Immature natural killer cell (primary cell): Measurements from ENCODE around the gene UBE2O. TPM values are rescaled to one million over a fixed set of nuclear protein-coding genes. Genes with fewer than 3 reads are reported as not detected.
"Not testable (repeated sequence)": the region's sequence is repeated elsewhere in the genome, so short reads cannot be mapped to it uniquely, and the experiment has no call there.

Experiments
- DNase-seq, 3 donors: peaks; one replicate each; pipeline ENCODE4 v3.0.0; 2022; ENCODE audit warnings: mixed read lengths in 1 of 3
- H3K27ac Mint-ChIP-seq, 6 donors: one replicate each; pipeline ENCODE4 v1.8.0; 2020; ENCODE audit warnings: mixed read lengths in 6 of 6, mild to moderate bottlenecking in 5 of 6, inconsistent platforms in 4 of 6, moderate library complexity in 3 of 6
- H3K27me3 Mint-ChIP-seq, 3 donors: one replicate each; pipeline ENCODE4 v1.8.0; 2020 to 2021; ENCODE audit warnings: low read depth in 3 of 3, mild to moderate bottlenecking in 3 of 3, mixed read lengths in 3 of 3, moderate library complexity in 3 of 3, inconsistent platforms in 1 of 3
- H3K36me3 Mint-ChIP-seq, 3 donors: one replicate each; pipeline ENCODE4 v1.8.0; 2020; ENCODE audit warnings: mixed read lengths in 3 of 3, inconsistent platforms in 2 of 3, mild to moderate bottlenecking in 2 of 3
- H3K4me1 Mint-ChIP-seq, 2 donors: one replicate each; pipeline ENCODE4 v1.8.0; 2020; ENCODE audit warnings: inconsistent platforms in 2 of 2, mild to moderate bottlenecking in 2 of 2, mixed read lengths in 2 of 2, moderate library complexity in 1 of 2
- H3K4me3 Mint-ChIP-seq, 5 donors: one replicate each; pipeline ENCODE4 v1.8.0; 2020; ENCODE audit warnings: mild to moderate bottlenecking in 5 of 5, mixed read lengths in 5 of 5, inconsistent platforms in 3 of 5, moderate library complexity in 3 of 5
- H3K9me3 Mint-ChIP-seq, 6 donors: one replicate each; pipeline ENCODE4 v1.8.0; 2020; ENCODE audit warnings: mild to moderate bottlenecking in 6 of 6, mixed read lengths in 6 of 6, inconsistent platforms in 4 of 6, moderate library complexity in 3 of 6
- polyA plus RNA-seq, 3 donors: library from polyadenylated mRNA; unstranded; fragments of 300-500 nt; fragmentation: Illumina TruSeq; gene quantifications; one replicate each; pipeline ENCODE4 v1.2.3, GENCODE V29; 2021

Gene UBE2O
- polyA plus RNA-seq, 3 donors from 2014 or later = 0.19 to 14.3 (median 5.2) TPM

DNA sequence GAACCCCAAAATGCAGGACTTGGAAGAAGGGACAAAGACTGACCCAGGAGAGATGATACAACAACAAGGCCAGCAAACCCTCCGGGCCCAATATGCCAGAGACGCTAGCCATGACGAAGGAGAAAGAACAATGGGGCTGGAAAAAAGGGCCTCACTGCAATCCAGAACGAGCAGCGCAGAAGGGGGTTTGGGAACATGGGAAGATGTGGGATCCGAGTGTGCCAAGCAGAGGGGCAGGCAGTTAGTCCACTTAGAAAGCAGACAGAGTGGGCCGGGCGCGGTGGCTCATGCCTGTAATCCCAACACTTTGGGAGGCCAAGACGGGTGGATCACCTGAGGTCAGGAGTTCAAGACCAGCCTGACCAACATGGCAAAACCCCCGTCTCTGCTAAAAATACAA is 106.0 kb downstream of the UBE2O start:
- H3K9me3 Mint-ChIP-seq, H3K4me3 Mint-ChIP-seq, H3K4me1 Mint-ChIP-seq, H3K27ac Mint-ChIP-seq, DNase-seq, H3K27me3 Mint-ChIP-seq: not testable (repeated sequence)
- H3K36me3 Mint-ChIP-seq = peaks cover 16 to 31% (median 16%) of the 10 kb centered on the region in 3 donors

- Mint-ChIP-seq H3K27me3 (peaks cover 0 to 2% (median 0%) of the 10 kb centered on the region in 3 donors), H3K4me3 (no peak overlapping the region), H3K27ac (no peak overlapping the region), H3K9me3 (no peaks in the 10 kb centered on the region), H3K4me1 (no peaks in the 10 kb centered on the region), H3K36me3 (peaks cover 17 to 33% (median 21%) of the 10 kb centered on the region in 3 donors)
- DNase-seq = no peak
Observed at GRCh38 chr17:76345377-76345974, 107.5 kb downstream of the UBE2O start.

DNA sequence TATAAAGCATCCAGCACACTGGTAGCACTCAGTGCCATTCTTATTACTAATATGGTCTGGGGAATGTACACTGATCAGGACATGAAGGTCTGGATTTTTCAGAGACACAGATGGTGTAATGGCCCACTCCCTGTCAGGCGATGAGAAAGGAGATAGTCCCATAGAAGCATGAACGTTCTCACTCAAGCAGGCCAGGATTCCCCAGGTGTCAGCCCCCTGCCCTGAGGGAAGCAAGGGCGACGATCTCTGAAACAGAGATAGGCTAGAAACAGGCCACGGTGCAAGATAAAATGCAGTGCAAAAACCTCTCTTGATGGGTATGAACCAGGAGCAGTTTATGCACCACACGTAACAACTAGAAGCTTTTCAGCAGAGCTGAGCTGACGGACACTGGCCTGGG is 109.8 kb downstream of the UBE2O start:
- Mint-ChIP-seq H3K4me3 (no peak overlapping the region), H3K27ac (no peak overlapping the region), H3K27me3 (peaks cover 0 to 2% (median 0%) of the 10 kb centered on the region in 3 donors), H3K36me3 (peaks cover 17 to 41% (median 21%) of the 10 kb centered on the region in 3 donors), H3K9me3 (no peaks in the 10 kb centered on the region), H3K4me1 (peaks cover 3 to 4% of the 10 kb centered on the region in 2 donors)
- DNase-seq = no peak

- H3K9me3 Mint-ChIP-seq = no peaks in the 10 kb centered on the region
- no peaks in the 10 kb centered on the region for H3K27me3 Mint-ChIP-seq
- no peak overlapping the region for H3K27ac Mint-ChIP-seq
- H3K4me3 Mint-ChIP-seq = no peak overlapping the region
- no peak for DNase-seq
- H3K4me1 Mint-ChIP-seq = peaks cover 6 to 11% of the 10 kb centered on the region in 2 donors
- H3K36me3 Mint-ChIP-seq = peaks cover 10 to 30% (median 13%) of the 10 kb centered on the region in 3 donors
Observed at GRCh38 chr17:76341301-76341700, 111.7 kb downstream of the UBE2O start.

Other genes starting within 250 kb of the UBE2O start
- gene RNF157, start 212.7 kb downstream of the UBE2O start, polyA plus RNA-seq = 1 to 10 TPM in 2 of 3 donors, under 1 TPM in 1; 0.69 to 3.0 (median 1.2) TPM
- 1 to 10 TPM; 1.5 to 4.5 (median 3.9) TPM for gene UBALD2, start 187.8 kb downstream of the UBE2O start, polyA plus RNA-seq
- gene QRICH2, start 144.9 kb downstream of the UBE2O start, polyA plus RNA-seq = under 1 TPM in 1 of 3 donors, not detected in 2; 0.28 TPM
- gene PRPSAP1, start 99.2 kb downstream of the UBE2O start, polyA plus RNA-seq = 10 to 100 TPM; 59.8 to 87.6 (median 75.5) TPM
- 1 to 10 TPM; 3.3 to 7.6 (median 6.5) TPM for gene SPHK1, start 68.5 kb downstream of the UBE2O start, polyA plus RNA-seq
- under 1 TPM in 1 of 3 donors, not detected in 2; 0.34 TPM for gene AANAT, start 14.5 kb upstream of the UBE2O start, polyA plus RNA-seq
- 10 to 100 TPM; 19.3 to 90.5 (median 23.6) TPM for gene RHBDF2, start 48.3 kb upstream of the UBE2O start, polyA plus RNA-seq
- under 1 TPM in 2 of 3 donors, not detected in 1; 0.09 to 0.41 TPM for gene CYGB, start 84.6 kb upstream of the UBE2O start, polyA plus RNA-seq
- 1 to 10 TPM; 2.8 to 5.3 (median 3.1) TPM for gene PRCD, start 86.9 kb upstream of the UBE2O start, polyA plus RNA-seq
- under 1 TPM in 1 of 3 donors, not detected in 2; 0.24 TPM for gene ST6GALNAC2, start 132.7 kb upstream of the UBE2O start, polyA plus RNA-seq
- gene ST6GALNAC1, start 190.6 kb upstream of the UBE2O start, polyA plus RNA-seq = not detected